HG03565 (cell line): ENCODE data around the gene COL25A1.

Experiments used
- ATAC-seq: cut with Tn5 transposase; IDR thresholded peaks from one replicate; pipeline ENCODE4 v1.9.1; 2021; ENCODE audit warnings: mild to moderate bottlenecking, moderate library complexity; ENCODE audit not compliant: unreplicated experiment

COL25A1 gene

DNA sequence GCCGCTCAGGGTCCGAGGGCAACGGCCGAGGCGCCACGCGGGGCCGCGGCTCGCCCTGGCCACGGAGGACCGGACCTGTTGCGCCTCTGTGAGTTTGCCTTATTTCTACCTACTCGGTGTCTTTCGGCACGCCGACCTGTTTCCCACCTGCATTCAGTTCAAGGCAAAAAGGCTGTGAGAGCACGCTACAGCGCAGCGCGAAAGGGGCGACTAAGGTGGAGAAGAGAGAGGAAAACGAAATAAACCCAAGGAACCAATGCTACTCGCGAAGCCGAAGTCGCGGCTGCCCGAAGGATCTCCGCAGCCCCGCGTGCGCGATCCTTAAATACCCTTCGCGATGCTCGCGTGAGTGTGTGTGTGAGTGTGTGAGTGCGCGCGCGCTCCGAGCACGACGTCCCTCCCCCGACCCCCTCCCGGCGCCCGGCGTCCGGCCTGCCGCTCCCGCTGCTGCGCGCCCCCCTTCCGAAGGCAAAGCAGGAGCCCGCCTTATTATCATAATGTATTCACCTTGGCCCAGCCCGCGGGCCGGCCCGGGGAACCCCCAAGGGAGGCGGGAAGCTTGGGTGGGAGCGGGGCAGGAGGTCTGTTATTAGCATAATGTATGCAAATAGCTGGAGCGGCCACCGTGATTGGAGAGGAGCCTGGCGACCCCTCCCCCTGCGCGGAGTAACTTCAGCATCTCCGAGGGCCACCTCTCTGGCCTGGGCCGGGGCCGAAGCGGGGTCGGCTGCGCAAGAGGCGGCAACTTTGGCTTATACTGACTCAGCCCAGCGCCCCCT lies at the start of gene COL25A1:
COL25A1 (minus strand) TSS at position 298 of the 779 bp plus-strand sequence.
- ATAC-seq, result no peak

DNA sequence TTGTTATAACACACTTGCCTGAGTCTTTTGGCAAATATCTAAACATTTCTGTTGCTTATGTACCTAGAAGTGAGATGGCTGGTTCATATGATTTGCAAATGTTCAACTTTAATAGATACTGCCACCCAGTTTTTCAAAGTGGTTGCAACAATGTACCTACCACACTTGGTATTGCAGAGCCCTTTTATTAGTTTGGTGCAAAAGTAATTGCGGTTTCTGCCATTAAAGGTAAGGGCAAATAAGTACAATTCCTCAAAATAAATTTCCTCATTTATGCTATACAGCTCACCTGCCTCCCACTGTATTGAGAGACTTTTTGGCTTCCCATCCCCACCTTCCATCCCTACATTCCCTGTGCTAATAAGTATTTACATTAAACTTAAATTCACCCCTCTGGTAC lies 47.7 kb upstream of the COL25A1 start:
- no peak for ATAC-seq

- no peak for ATAC-seq
Measured at GRCh38 chr4:109334129-109335105, 32.0 kb upstream of the COL25A1 start.

DNA sequence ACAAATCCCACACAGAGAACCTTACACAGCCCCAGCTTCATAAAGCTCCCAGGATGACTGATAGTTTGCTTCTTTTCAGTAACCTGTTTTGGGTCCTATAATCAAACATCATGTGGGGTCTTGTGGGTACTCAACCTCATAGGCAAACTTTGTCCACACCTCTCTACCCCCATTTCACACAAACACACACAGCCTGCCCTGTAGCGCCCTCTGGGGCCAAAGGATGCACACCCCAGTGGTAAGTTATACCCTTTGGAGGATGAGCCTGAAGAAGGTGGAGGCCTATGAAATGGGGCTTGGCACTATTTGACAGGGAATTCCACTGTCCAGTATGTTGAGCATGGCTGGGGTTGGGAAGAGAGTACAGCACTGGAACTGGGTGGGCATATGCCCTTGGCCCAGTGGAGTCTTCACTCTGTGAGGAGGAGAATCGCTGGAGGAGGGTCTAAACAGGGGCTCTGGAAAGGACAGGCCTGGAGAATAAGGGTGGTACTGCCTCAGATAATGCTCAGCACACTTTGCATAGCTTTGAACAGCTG lies 30.5 kb upstream of the COL25A1 start:
- no peak for ATAC-seq

- ATAC-seq, result no peak
Measured at GRCh38 chr4:109327641-109328040, 25.2 kb upstream of the COL25A1 start.

GRCh38 chr4:109325698-109326097 lies 23.2 kb upstream of the COL25A1 start:
- no peak for ATAC-seq

GRCh38 chr4:109323348-109323747 lies 20.9 kb upstream of the COL25A1 start:
- ATAC-seq, result no peak

DNA sequence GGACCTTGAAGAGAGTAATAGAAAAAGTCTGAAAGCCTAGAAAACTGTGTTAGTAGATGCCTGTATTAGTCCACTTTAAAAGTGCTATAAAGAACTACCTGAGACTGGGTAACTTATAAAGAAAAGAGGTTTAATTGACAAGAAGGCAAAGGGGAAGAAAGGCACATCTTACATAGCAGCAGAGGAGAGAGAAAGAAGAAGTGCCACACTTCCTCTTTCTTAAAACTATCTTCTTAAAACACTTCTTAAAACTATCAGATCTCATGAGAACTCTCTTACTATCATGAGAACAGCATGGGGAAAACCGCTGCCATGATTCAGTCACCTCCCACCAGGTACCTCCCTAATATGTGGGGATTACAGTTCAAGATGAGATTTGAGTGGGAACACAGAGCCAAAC lies 18.8 kb upstream of the COL25A1 start:
- no peak for ATAC-seq

DNA sequence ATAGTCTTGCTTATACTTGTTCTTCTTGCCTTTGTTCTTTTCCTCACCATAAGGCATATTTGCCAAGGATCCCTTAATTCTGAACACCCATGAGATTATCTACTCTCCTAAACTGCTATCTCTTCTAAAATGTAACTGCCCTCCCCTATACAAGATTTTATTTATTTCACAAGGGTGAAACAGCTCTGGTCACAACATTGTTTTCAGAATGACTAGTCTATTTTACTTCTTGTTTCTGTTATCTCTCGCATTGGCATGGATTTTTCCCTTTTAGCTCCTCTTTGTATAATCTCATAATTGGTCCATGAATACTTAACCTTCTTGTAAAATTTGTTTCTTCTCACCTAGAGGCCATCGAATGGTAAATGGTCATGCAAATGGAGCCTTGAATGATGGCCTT lies 17.2 kb upstream of the COL25A1 start:
- ATAC-seq, result no peak

GRCh38 chr4:109319156-109319555 lies 16.7 kb upstream of the COL25A1 start:
- no peak for ATAC-seq

GRCh38 chr4:109315818-109316217 lies 13.4 kb upstream of the COL25A1 start:
- ATAC-seq, result no peak

DNA sequence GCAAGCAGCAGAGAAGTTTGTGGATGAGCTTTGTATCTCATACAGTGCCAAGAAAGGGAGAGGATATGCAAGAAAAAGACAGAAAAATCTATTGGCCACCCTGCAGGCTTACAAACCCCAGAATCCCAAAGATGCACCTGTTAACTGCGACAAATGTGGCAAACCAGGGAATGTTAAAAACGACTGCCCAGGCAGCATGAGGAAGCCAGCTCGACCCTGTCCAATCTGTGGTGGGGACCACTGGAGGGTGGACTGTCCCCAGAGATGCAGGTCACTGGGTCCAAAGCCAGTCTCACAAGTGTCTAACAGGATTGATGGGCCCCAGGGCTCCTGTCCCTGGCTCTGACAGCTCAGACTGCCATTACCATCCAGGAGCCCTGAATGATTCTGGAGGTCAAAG lies 12.9 kb upstream of the COL25A1 start:
- no peak for ATAC-seq

- ATAC-seq, result no peak
Measured at GRCh38 chr4:109313168-109314133, 11.0 kb upstream of the COL25A1 start.

- no peak for ATAC-seq
Measured at GRCh38 chr4:109303140-109303496, 660 bp upstream of the COL25A1 start.

GRCh38 chr4:109301651-109302360 lies 652 bp downstream of the COL25A1 start:
- no peak for ATAC-seq

- no peak for ATAC-seq
Measured at GRCh38 chr4:109298279-109299010, 4.0 kb downstream of the COL25A1 start.

GRCh38 chr4:109296527-109296926 lies 5.9 kb downstream of the COL25A1 start:
- ATAC-seq, result no peak

DNA sequence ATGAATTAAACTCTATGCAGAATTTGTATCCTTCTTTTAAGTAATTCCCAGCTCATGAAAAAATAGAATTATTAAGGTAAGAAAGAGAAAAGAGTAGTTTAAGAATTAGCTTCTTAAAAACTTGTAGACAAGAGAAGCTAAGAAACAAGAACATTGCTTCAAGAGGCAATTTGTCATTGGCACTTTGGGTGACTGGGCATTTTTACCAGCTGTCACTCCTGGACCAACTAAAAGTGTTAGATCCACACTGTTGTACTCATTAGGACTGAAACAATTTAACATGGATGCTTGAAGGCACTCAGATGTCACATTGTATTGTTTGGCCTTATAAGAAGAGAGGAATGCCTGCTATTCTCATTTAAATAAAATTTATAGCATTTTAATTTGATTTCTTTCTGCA lies 7.4 kb downstream of the COL25A1 start:
- ATAC-seq, result no peak

GRCh38 chr4:109294468-109295020 lies 7.9 kb downstream of the COL25A1 start:
- ATAC-seq, result no peak
